UCSD-AML1 (cell line): ENCODE data around the gene GALNT17.
"Not testable (repeated sequence)": the region's sequence is repeated elsewhere in the genome, so short reads cannot be mapped to it uniquely, and the experiment has no call there.

Source experiments
- DNase-seq: peaks from one replicate; lab custom pipeline; 2025; ENCODE audit not compliant: unreplicated experiment; lab: John Stamatoyannopoulos, UW

Gene GALNT17

DNA sequence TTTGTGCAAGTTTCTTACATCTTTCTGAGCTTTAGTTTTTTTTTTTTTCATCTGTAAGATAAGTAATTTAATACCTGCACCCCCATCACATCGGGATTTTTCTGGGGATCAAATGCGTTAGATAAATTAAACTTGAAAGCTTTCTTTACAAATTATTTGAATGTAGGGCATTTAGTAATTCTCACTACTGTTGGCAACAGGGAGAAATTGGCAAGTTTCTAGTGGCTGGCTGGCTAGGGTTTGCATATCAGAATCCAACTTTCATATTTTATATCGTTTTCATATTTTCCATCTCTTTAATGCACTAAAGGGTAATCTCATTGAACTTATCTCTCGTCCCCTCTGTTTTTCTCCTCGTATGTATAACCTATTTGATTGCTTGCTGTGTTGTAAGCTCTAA, 412.9 kb downstream of the GALNT17 start:
- no peak for DNase-seq

GRCh38 chr7:71547426-71547825, 415.5 kb downstream of the GALNT17 start:
- DNase-seq = no peak

- no peak for DNase-seq
Observed at GRCh38 chr7:71548746-71549145, 416.8 kb downstream of the GALNT17 start.

DNA sequence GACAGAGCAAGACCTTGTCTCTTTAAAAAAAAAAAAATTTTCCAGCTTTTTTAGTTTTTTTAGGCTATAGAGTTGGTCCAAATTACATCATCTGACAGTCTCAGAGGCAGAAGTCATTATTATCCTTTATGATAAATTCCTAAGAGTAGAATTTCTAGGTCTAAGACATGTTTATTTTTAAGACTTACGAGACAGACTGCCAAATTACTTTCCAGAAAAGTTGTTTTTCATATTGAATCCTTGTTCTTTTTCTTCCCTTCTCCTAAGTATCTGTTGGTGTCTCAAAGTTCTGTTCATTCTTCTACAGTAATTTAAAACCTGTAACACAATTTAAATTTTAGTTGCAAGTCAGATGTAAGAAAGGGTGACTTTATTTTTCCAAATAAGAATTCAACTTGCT, 421.4 kb downstream of the GALNT17 start:
- DNase-seq = no peak

- no peak for DNase-seq
Observed at GRCh38 chr7:71555758-71556157, 423.8 kb downstream of the GALNT17 start.

GRCh38 chr7:71558806-71559613, 427.1 kb downstream of the GALNT17 start:
- DNase-seq = no peak

- no peak for DNase-seq
Observed at GRCh38 chr7:71560354-71560995, 428.5 kb downstream of the GALNT17 start.

- DNase-seq = no peak
Observed at GRCh38 chr7:71563276-71563675, 431.3 kb downstream of the GALNT17 start.

- DNase-seq = no peak
Observed at GRCh38 chr7:71566376-71566775, 434.4 kb downstream of the GALNT17 start.

- DNase-seq = no peak
Observed at GRCh38 chr7:71566991-71567390, 435.0 kb downstream of the GALNT17 start.

GRCh38 chr7:71574153-71574860, 442.4 kb downstream of the GALNT17 start:
- DNase-seq = no peak

- DNase-seq = no peak
Observed at GRCh38 chr7:71580027-71580426, 448.1 kb downstream of the GALNT17 start.

DNA sequence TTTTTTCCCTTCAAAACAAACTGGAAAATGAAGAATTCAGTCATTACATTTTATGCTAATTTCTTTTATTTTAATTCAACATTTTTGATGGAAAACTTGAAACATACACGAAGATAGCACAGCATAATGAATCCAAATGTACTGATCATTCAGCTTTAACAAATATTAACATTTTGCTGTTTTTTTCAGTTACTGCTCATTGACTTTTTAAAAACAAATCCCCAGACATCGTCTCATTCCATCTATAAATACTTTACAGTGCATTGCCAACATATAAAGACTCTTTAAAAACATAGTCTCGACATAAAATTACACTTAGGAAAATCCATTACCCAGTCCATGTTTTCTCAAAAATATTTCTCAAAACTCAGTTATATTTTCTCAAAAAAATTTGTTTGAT, 452.3 kb downstream of the GALNT17 start:
- no peak for DNase-seq

DNA sequence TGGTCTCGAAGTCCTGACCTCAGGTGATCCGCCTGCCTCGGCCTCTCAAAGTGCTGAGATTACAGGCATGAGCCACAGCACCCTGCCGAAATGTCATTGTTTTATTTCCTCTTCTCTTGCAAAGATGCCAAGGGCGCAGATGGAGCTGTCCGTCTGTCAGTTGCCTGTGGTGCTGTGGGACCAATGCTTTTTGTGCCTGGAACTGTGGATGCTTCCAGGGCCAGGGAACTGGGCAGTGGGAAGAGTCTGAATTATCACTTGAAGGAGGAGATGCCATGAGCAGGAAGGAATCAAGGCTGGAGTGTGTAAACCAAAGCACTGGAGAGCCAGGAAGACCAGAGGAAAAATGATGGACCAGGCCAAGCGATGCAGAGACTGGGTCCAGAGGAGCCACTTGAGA, 459.9 kb downstream of the GALNT17 start:
- DNase-seq = no peak

GRCh38 chr7:71592388-71592787, 460.4 kb downstream of the GALNT17 start:
- DNase-seq = not testable (repeated sequence)

DNA sequence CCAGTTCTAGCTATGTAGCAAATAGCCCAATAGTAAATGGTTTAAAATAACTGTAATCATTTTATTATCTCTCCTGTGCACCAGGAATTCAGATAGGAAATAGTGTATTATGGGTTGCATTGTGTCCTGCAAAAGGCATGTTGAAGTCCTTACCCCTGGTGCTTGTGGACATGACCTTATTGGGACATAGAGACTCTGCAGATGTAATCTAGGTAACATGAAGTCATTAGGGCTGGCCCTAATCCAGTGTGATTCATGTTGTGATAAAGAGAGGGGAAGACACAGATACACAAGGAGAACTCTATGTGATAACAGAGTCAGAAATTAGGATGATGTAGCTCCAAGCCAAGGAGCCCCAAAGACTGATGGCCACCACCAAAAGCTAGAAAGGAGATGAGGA, 462.8 kb downstream of the GALNT17 start:
- DNase-seq = no peak

- no peak for DNase-seq
Observed at GRCh38 chr7:71595176-71595575, 463.2 kb downstream of the GALNT17 start.

DNA sequence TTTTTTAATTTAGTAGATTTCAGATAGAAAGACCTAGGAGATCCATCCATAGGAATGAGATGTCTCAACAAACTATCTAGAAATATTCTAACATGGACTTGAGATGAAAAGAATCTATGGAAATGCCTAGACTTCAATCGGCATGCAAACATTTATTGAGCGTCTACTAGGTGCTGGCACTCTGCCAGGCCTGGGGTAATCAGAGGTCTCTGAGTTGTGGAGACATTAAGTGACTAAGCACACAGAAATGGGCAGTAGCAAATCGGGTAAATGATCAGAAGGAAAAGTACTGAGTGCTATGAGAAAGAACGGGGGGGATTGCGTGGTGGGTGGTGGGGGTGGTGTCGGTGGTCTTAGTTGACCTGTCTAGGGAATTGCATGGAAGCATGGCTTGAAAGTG, 466.6 kb downstream of the GALNT17 start:
- no peak for DNase-seq

DNA sequence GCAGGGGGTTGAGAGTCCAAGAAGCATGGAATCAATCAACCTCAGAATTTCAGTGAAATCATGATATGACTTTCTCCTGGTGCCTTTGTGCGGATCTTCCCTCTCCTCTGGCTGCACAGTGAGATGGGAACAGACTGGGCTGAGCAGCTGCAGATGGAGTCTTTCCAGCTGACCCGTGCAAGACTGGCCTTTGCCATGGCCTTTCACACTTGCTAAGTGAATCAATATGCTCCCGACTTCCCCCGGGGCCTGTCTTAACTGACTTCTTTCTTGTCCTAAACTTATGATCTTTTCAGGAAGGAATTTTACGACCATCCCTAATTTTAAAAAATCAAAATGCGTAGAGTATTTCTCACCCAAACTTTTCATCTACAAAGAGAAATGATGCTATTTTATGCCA, 469.9 kb downstream of the GALNT17 start:
- no peak for DNase-seq

GRCh38 chr7:71604818-71605414, 473.0 kb downstream of the GALNT17 start:
- DNase-seq = no peak

DNA sequence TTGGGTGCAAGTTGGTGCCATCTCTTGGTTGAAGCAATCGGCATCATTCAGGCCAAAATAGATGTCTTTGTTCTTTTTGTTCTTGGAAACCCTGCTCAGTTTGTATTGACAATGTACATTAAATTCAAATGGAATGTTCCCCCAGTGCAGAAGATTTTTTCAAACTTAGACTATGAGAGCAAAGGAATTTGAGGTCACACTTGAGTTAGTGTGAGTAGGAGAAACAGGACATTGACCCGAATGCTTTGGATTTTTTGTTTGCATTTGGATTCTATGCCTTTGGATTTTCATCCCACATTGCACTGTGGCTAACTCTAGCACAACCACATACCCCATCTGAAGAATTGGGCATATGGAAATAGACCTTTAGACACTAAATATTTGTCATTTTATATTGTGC, 480.0 kb downstream of the GALNT17 start:
- no peak for DNase-seq

- DNase-seq = no peak
Observed at GRCh38 chr7:71612911-71613310, 481.0 kb downstream of the GALNT17 start.
